ENCODE results near the gene PITPNM3. TPM values are rescaled to one million over a fixed set of nuclear protein-coding genes. Genes with fewer than 3 reads are reported as not detected.

Gene PITPNM3
- total RNA-seq, 1 experiment from 2014 or later: 0.04 TPM

GRCh38 chr17:6462692-6463091 lies 93.7 kb downstream of the PITPNM3 start:
- H3K9me2 ChIP-seq (replicated peaks; ENCODE audit: insufficient read depth, low read length): no peaks in the 10 kb centered on the region
- no peaks in the 10 kb centered on the region for H3K4me1 ChIP-seq (ENCODE audit: low read length)
- H3K27me3 ChIP-seq (ENCODE audit: low read length): no peaks in the 10 kb centered on the region
- H2AFZ ChIP-seq (ENCODE audit: low read length): no peak overlapping the region
- no peak for DNase-seq
- H3K4me3 ChIP-seq (ENCODE audit: low read length): no peak overlapping the region
- no peak overlapping the region for H3K4me2 ChIP-seq (ENCODE audit: low read depth, low read length, poor library complexity, severe bottlenecking)
- H3K36me3 ChIP-seq (ENCODE audit: insufficient read depth, low read length): no peaks in the 10 kb centered on the region
- H4K20me1 ChIP-seq (ENCODE audit: insufficient read depth, low read depth, low read length): peaks cover 4% of the 10 kb centered on the region; the same call in 1 of the 2 replicates
- no peaks in the 10 kb centered on the region for H3K79me2 ChIP-seq (ENCODE audit: low read length)
- H3K9ac ChIP-seq (ENCODE audit: low read length): no peak overlapping the region
- no peaks in the 10 kb centered on the region for H3K9me3 ChIP-seq (ENCODE audit: low read length)
- no peak overlapping the region for H3K27ac ChIP-seq (ENCODE audit: low read length)

GRCh38 chr17:6461792-6462524 lies 94.4 kb downstream of the PITPNM3 start:
- H3K4me2 ChIP-seq (ENCODE audit: low read depth, low read length, poor library complexity, severe bottlenecking): no peak overlapping the region
- peaks cover 4% of the 10 kb centered on the region; the same call in 1 of the 2 replicates for H4K20me1 ChIP-seq (ENCODE audit: insufficient read depth, low read depth, low read length)
- H3K79me2 ChIP-seq (ENCODE audit: low read length): no peaks in the 10 kb centered on the region
- no peak overlapping the region for H2AFZ ChIP-seq (ENCODE audit: low read length)
- no peak for DNase-seq
- no peaks in the 10 kb centered on the region for H3K36me3 ChIP-seq (ENCODE audit: insufficient read depth, low read length)
- H3K9ac ChIP-seq (ENCODE audit: low read length): no peak overlapping the region
- H3K9me2 ChIP-seq (replicated peaks; ENCODE audit: insufficient read depth, low read length): no peaks in the 10 kb centered on the region
- H3K27me3 ChIP-seq (ENCODE audit: low read length): no peaks in the 10 kb centered on the region
- no peak overlapping the region for H3K27ac ChIP-seq (ENCODE audit: low read length)
- H3K4me3 ChIP-seq (ENCODE audit: low read length): no peak overlapping the region
- no peaks in the 10 kb centered on the region for H3K4me1 ChIP-seq (ENCODE audit: low read length)
- H3K9me3 ChIP-seq (ENCODE audit: low read length): no peaks in the 10 kb centered on the region

GRCh38 chr17:6461246-6461645 lies 95.1 kb downstream of the PITPNM3 start:
- Histone ChIP-seq H3K9me2 (replicated peaks; ENCODE audit: insufficient read depth, low read length) (no peaks in the 10 kb centered on the region), H3K9me3 (ENCODE audit: low read length) (no peaks in the 10 kb centered on the region), H2AFZ (ENCODE audit: low read length) (no peak overlapping the region), H3K9ac (ENCODE audit: low read length) (no peak overlapping the region), H3K4me1 (ENCODE audit: low read length) (no peaks in the 10 kb centered on the region), H4K20me1 (ENCODE audit: insufficient read depth, low read depth, low read length) (peaks cover 4% of the 10 kb centered on the region; the same call in 1 of the 2 replicates), H3K4me3 (ENCODE audit: low read length) (no peak overlapping the region), H3K79me2 (ENCODE audit: low read length) (no peaks in the 10 kb centered on the region), H3K4me2 (ENCODE audit: low read depth, low read length, poor library complexity, severe bottlenecking) (no peak overlapping the region), H3K36me3 (ENCODE audit: insufficient read depth, low read length) (no peaks in the 10 kb centered on the region), H3K27ac (ENCODE audit: low read length) (no peak overlapping the region), H3K27me3 (ENCODE audit: low read length) (no peaks in the 10 kb centered on the region)
- DNase-seq: no peak

DNA sequence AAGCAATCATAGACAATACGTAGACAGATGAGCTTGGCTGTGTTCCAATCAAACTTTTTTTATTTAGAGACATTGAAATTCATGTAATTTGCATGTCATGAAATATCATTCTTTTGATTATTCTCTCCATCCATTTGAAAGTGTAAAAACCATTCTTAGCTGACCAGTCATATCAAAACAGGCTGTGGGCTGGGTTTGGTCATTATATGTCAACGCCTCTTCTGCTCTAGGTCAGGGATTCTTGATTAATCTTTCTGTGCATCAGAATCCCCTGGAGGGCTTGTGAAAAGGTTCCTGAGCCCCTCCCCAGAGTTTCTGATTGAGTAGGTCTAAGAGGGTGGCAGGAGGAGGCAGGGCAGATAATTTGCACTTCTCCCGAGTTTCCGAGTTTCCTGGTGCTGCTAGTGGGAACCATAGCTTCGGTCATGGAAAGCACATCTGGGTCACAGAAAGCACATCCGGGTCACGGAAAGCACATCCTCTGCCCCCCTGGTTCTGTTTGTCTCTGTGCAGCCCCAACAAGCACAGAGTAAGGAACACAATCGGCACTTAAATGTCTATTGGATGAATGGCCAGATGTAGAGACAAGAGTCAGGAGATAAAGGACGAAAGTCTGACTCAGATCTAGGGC lies 95.7 kb downstream of the PITPNM3 start:
- no peak overlapping the region for H3K27ac ChIP-seq (ENCODE audit: low read length)
- peaks cover 4% of the 10 kb centered on the region; the same call in 1 of the 2 replicates for H4K20me1 ChIP-seq (ENCODE audit: insufficient read depth, low read depth, low read length)
- DNase-seq: no peak

DNA sequence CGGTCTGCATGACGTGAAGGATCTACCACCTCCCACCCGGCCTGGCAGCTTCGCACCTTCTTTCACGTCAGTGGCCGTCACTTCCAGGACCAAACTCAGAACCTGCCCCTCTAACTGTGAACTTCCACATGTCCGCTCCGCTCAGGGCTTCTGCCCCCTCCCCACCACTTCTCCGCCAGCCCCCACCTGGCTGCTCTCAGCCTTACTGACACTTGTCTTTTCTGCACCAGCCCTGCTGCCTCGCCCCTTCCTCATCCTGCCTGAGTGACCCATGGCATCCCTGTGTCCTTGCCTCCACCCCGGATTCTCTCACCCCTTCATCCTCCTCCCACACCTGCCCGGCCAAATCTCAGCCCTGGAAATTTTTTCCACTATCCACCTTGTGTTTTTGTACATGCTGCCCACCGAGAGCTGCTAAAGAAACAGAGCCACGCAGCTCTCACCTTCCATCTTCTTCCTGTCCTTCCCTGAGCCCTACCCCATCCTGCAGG lies 97.8 kb downstream of the PITPNM3 start:
- Histone ChIP-seq H3K27ac (ENCODE audit: low read length) (no peak overlapping the region), H3K4me3 (ENCODE audit: low read length) (no peak overlapping the region), H3K9me2 (replicated peaks; ENCODE audit: insufficient read depth, low read length) (no peaks in the 10 kb centered on the region), H3K79me2 (ENCODE audit: low read length) (no peaks in the 10 kb centered on the region), H3K9me3 (ENCODE audit: low read length) (no peaks in the 10 kb centered on the region), H3K9ac (ENCODE audit: low read length) (no peak overlapping the region), H4K20me1 (ENCODE audit: insufficient read depth, low read depth, low read length) (peaks cover 8% of the 10 kb centered on the region; the same call in 1 of the 2 replicates), H2AFZ (ENCODE audit: low read length) (no peak overlapping the region), H3K27me3 (ENCODE audit: low read length) (no peaks in the 10 kb centered on the region), H3K4me1 (ENCODE audit: low read length) (no peaks in the 10 kb centered on the region), H3K4me2 (ENCODE audit: low read depth, low read length, poor library complexity, severe bottlenecking) (no peak overlapping the region), H3K36me3 (ENCODE audit: insufficient read depth, low read length) (no peaks in the 10 kb centered on the region)
- DNase-seq: no peak

More for the DNA sequence above, 95.7 kb downstream of the PITPNM3 start:
- Histone ChIP-seq H3K9me2 (replicated peaks; ENCODE audit: insufficient read depth, low read length) (no peaks in the 10 kb centered on the region), H3K9ac (ENCODE audit: low read length) (no peak overlapping the region), H2AFZ (ENCODE audit: low read length) (no peak overlapping the region), H3K27me3 (ENCODE audit: low read length) (no peaks in the 10 kb centered on the region), H3K36me3 (ENCODE audit: insufficient read depth, low read length) (no peaks in the 10 kb centered on the region), H3K9me3 (ENCODE audit: low read length) (no peaks in the 10 kb centered on the region), H3K4me2 (ENCODE audit: low read depth, low read length, poor library complexity, severe bottlenecking) (no peak overlapping the region), H3K4me1 (ENCODE audit: low read length) (no peaks in the 10 kb centered on the region), H3K79me2 (ENCODE audit: low read length) (no peaks in the 10 kb centered on the region), H3K4me3 (ENCODE audit: low read length) (no peak overlapping the region)

GRCh38 chr17:6457688-6458459 lies 98.5 kb downstream of the PITPNM3 start:
- no peak overlapping the region for H2AFZ ChIP-seq (ENCODE audit: low read length)
- no peak overlapping the region for H3K9ac ChIP-seq (ENCODE audit: low read length)

DNA sequence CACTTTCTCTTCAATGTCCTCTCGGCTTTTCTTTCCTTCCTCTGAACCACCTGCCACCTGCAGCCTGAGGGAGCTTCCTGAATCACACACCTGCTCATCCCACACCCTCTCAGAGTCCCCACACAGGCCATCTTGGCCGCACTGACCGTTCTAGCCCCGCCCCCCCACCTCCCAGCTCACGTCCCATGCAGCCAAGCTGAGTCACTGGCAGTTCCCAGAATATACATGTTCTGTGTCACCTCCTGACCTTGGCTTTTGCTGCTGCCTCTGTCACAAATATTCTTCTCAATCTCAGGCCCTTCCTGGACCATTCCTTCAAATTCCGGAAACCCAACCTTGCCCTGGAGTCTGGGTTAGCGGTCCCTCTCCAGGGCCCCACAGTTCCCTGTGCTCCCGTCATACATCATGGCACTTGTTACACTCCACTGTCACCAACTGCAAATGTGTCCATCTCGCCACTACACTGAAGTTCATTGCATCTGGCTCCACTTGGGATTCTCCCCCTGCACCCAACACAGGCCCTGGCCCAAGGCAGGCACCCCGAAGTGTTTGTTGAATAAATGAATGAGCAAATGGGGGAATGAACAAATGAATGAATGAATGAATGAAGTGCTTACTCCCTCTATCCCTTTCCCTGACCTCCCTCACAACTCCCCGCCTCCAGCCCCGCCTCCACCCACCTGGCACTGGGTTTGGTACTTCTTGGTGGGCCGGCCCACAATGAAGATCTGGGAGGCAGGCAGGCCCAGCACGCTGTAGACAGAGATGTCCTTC lies 99.3 kb downstream of the PITPNM3 start:
- Histone ChIP-seq H3K4me3 (ENCODE audit: low read length) (no peak overlapping the region), H4K20me1 (ENCODE audit: insufficient read depth, low read depth, low read length) (peaks cover 7% of the 10 kb centered on the region; the same call in 1 of the 2 replicates), H3K9ac (ENCODE audit: low read length) (no peak overlapping the region), H3K27ac (ENCODE audit: low read length) (no peak overlapping the region), H3K79me2 (ENCODE audit: low read length) (no peaks in the 10 kb centered on the region), H3K9me3 (ENCODE audit: low read length) (no peaks in the 10 kb centered on the region), H3K9me2 (replicated peaks; ENCODE audit: insufficient read depth, low read length) (no peaks in the 10 kb centered on the region), H3K36me3 (ENCODE audit: insufficient read depth, low read length) (no peaks in the 10 kb centered on the region), H3K4me2 (ENCODE audit: low read depth, low read length, poor library complexity, severe bottlenecking) (no peak overlapping the region), H3K4me1 (ENCODE audit: low read length) (no peaks in the 10 kb centered on the region), H3K27me3 (ENCODE audit: low read length) (no peaks in the 10 kb centered on the region), H2AFZ (ENCODE audit: low read length) (no peak overlapping the region)
- no peak for DNase-seq

More at GRCh38 chr17:6457688-6458459, 98.5 kb downstream of the PITPNM3 start:
- no peak for DNase-seq
- H3K36me3 ChIP-seq (ENCODE audit: insufficient read depth, low read length): no peaks in the 10 kb centered on the region
- no peak overlapping the region for H3K27ac ChIP-seq (ENCODE audit: low read length)
- peaks cover 11% of the 10 kb centered on the region; the same call in 1 of the 2 replicates for H4K20me1 ChIP-seq (ENCODE audit: insufficient read depth, low read depth, low read length)
- no peak overlapping the region for H3K4me3 ChIP-seq (ENCODE audit: low read length)
- H3K9me2 ChIP-seq (replicated peaks; ENCODE audit: insufficient read depth, low read length): no peaks in the 10 kb centered on the region
- H3K9me3 ChIP-seq (ENCODE audit: low read length): no peaks in the 10 kb centered on the region
- no peaks in the 10 kb centered on the region for H3K27me3 ChIP-seq (ENCODE audit: low read length)
- H3K4me2 ChIP-seq (ENCODE audit: low read depth, low read length, poor library complexity, severe bottlenecking): no peak overlapping the region
- H3K4me1 ChIP-seq (ENCODE audit: low read length): no peaks in the 10 kb centered on the region
- no peaks in the 10 kb centered on the region for H3K79me2 ChIP-seq (ENCODE audit: low read length)

Data from Karpas-422 (cell line).